ENCODE results near the gene CNNM1. TPM values are rescaled to one million over a fixed set of nuclear protein-coding genes. Genes with fewer than 3 reads are reported as not detected.

The CNNM1 gene
- total and polyA plus RNA-seq, 2 donors (not counting 1 experiment from before 2014, with no cell fraction given) = not detected

DNA sequence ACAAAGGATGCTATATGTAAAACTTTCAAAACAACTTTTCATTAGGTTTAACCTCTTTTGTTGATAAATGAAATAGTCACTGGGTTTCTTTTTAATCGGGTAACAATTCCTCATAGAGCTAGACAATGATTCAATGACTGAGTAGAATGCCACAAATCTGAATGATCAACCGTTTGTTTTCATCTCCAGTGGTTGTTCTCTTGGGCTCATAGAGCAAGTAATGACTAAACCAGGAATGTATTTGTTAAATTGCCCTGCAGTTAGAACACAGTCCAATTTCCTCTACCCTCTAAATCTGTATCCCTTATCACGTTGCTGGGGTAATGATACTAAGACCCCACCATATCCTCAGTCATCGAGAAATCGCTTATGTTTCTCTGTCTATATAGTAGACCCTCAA, 40.0 kb downstream of the CNNM1 start:
- H3K4me2 ChIP-seq (replicated peaks; ENCODE audit: low read depth, low read length, poor library complexity, severe bottlenecking) = no peak overlapping the region
- peaks cover 4 to 5% of the 10 kb centered on the region in 2 donors for H3K4me1 ChIP-seq (ENCODE audit: control insufficient read depth in 2 of 2, insufficient read depth in 2 of 2, low read length in 2 of 2)
- ChIA-PET CTCF (no interaction called here), POLR2A (no interaction called here)
- no peak for TF ChIP-seq EZH2 (IDR thresholded peaks at IDR 0.05; ENCODE audit: borderline replicate concordance, insufficient read depth, low read depth, low read length, poor library complexity, severe bottlenecking)
- TF ChIP-seq, protein P1, sequence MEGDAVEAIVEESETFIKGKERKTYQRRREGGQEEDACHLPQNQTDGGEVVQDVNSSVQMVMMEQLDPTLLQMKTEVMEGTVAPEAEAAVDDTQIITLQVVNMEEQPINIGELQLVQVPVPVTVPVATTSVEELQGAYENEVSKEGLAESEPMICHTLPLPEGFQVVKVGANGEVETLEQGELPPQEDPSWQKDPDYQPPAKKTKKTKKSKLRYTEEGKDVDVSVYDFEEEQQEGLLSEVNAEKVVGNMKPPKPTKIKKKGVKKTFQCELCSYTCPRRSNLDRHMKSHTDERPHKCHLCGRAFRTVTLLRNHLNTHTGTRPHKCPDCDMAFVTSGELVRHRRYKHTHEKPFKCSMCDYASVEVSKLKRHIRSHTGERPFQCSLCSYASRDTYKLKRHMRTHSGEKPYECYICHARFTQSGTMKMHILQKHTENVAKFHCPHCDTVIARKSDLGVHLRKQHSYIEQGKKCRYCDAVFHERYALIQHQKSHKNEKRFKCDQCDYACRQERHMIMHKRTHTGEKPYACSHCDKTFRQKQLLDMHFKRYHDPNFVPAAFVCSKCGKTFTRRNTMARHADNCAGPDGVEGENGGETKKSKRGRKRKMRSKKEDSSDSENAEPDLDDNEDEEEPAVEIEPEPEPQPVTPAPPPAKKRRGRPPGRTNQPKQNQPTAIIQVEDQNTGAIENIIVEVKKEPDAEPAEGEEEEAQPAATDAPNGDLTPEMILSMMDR (IDR thresholded peaks at IDR 0.05) = no peak
- no peak overlapping the region for H3K27ac ChIP-seq (ENCODE audit: low read length in 2 of 2)
- ATAC-seq (ENCODE audit: low read depth) = no peak
- Mint-ChIP-seq H3K27me3 (peaks cover 15% of the 10 kb centered on the region), H3K9me3 (ENCODE audit: insufficient read depth) (no peaks in the 10 kb centered on the region), H3K4me3 (no peak overlapping the region), H3K27ac (no peak overlapping the region), H3K4me1 (peaks cover 5% of the 10 kb centered on the region)
- H3K79me2 ChIP-seq (ENCODE audit: control insufficient read depth, insufficient read depth, low read length) = no peaks in the 10 kb centered on the region
- H4K20me1 ChIP-seq (ENCODE audit: control insufficient read depth, insufficient read depth, low read length, poor library complexity, severe bottlenecking) = no peaks in the 10 kb centered on the region
- intact Hi-C loops (cut with micrococcal nuclease) = no loop called here
- no peak for DNase-seq
- peaks cover 0 to 3% (median 0%) of the 10 kb centered on the region in 4 experiments for H3K27me3 ChIP-seq (replicated peaks in 1 of 4; ENCODE audit: control extremely low read depth in 1 of 4, control insufficient read depth in 3 of 4, insufficient read depth in 4 of 4, low read length in 3 of 4)
- no peaks in the 10 kb centered on the region for H3K36me3 ChIP-seq (replicated peaks in 1 of 2; ENCODE audit: control extremely low read depth in 1 of 2, control insufficient read depth in 1 of 2, extremely low read depth in 1 of 2, insufficient read depth in 2 of 2, low read length in 1 of 2)
- H3K4me3 ChIP-seq (ENCODE audit: control extremely low read depth in 1 of 5, extremely low read depth in 1 of 5, insufficient read depth in 1 of 5, low read depth in 2 of 5, low read length in 4 of 5) = no peak overlapping the region
- H3K9me3 ChIP-seq (ENCODE audit: control extremely low read depth in 1 of 3, control insufficient read depth in 2 of 3, insufficient read depth in 1 of 3, low read length in 2 of 3) = no peaks in the 10 kb centered on the region
- no peak overlapping the region for H3K9ac ChIP-seq (ENCODE audit: low read length)
- 93% methylated on average over 4 of the region's 5 CpGs for WGBS (ENCODE audit: insufficient coverage)
- no peak overlapping the region for H2AFZ ChIP-seq (ENCODE audit: insufficient read depth, low read depth, low read length, poor library complexity, severe bottlenecking)

DNA sequence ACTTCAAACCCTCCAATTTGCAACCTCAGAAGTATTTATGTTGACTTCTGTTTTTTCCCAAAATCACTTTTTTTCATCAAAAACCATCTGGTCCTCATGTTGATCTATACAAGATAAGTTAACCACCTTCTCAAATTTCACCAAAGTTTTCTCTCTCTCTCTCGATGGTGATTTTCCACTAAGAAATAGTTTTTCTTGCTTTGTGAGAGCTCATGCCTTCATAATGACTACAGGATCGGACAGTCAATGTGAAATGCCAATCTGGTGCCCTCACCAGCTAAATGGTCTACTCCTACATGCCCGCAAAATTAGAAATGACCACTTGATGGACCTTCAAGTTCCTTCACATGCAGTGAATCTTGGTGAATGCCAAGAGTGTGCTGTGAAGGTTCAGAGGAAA, 40.4 kb downstream of the CNNM1 start:
- Histone ChIP-seq H3K27ac (ENCODE audit: low read length in 2 of 2) (no peak overlapping the region), H3K9me3 (ENCODE audit: control extremely low read depth in 1 of 3, control insufficient read depth in 2 of 3, insufficient read depth in 1 of 3, low read length in 2 of 3) (no peaks in the 10 kb centered on the region), H3K4me1 (ENCODE audit: control insufficient read depth in 2 of 2, insufficient read depth in 2 of 2, low read length in 2 of 2) (peaks cover 4 to 5% of the 10 kb centered on the region in 2 donors), H4K20me1 (ENCODE audit: control insufficient read depth, insufficient read depth, low read length, poor library complexity, severe bottlenecking) (no peaks in the 10 kb centered on the region), H2AFZ (ENCODE audit: insufficient read depth, low read depth, low read length, poor library complexity, severe bottlenecking) (no peak overlapping the region), H3K27me3 (replicated peaks in 1 of 4; ENCODE audit: control extremely low read depth in 1 of 4, control insufficient read depth in 3 of 4, insufficient read depth in 4 of 4, low read length in 3 of 4) (peaks cover 0 to 3% (median 0%) of the 10 kb centered on the region in 4 experiments), H3K4me3 (ENCODE audit: control extremely low read depth in 1 of 5, extremely low read depth in 1 of 5, insufficient read depth in 1 of 5, low read depth in 2 of 5, low read length in 4 of 5) (no peak overlapping the region), H3K36me3 (replicated peaks in 1 of 2; ENCODE audit: control extremely low read depth in 1 of 2, control insufficient read depth in 1 of 2, extremely low read depth in 1 of 2, insufficient read depth in 2 of 2, low read length in 1 of 2) (no peaks in the 10 kb centered on the region), H3K9ac (ENCODE audit: low read length) (no peak overlapping the region), H3K79me2 (ENCODE audit: control insufficient read depth, insufficient read depth, low read length) (no peaks in the 10 kb centered on the region), H3K4me2 (replicated peaks; ENCODE audit: low read depth, low read length, poor library complexity, severe bottlenecking) (no peak overlapping the region)
- no peak for ATAC-seq (ENCODE audit: low read depth)
- CTCF ChIA-PET = no interaction called here
- Mint-ChIP-seq H3K27me3 (peaks cover 15% of the 10 kb centered on the region), H3K4me1 (peaks cover 5% of the 10 kb centered on the region), H3K4me3 (no peak overlapping the region), H3K27ac (no peak overlapping the region), H3K9me3 (ENCODE audit: insufficient read depth) (no peaks in the 10 kb centered on the region)
- TF ChIP-seq EZH2 (IDR thresholded peaks at IDR 0.05; ENCODE audit: borderline replicate concordance, insufficient read depth, low read depth, low read length, poor library complexity, severe bottlenecking) = no peak
- TF ChIP-seq, protein P1 (IDR thresholded peaks at IDR 0.05) = no peak
- POLR2A ChIA-PET = no interaction called here
- no peak for DNase-seq
- 80% methylated on average over 1 of the region's 3 CpGs for WGBS (ENCODE audit: insufficient coverage)
- intact Hi-C loops (cut with micrococcal nuclease) = no loop called here

All from B cell (primary cell).